ENCODE results near the gene SCFD2.

Gene SCFD2

DNA sequence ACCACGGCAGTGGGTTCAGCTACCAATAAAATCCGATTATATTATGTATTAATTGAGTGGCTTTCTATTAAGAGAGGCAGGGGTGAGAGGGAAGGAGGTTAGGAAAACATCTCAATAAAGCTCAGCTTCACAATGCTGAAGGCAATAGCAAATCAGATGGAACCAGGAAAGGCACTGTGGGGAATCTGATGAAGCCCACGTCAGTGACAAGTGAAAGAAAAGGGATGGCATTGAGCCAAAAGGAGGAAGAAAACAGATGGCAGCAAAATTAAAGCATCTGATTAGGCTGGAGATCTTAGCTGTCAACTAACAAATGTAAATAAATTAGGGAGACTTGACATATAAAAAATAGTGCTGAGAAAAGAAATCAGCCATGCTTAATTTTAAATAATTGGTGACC lies 322.8 kb downstream of the SCFD2 start:
- TF ChIP-seq TAF1 (IDR thresholded peaks at IDR 0.05; ENCODE audit: borderline replicate concordance, insufficient read depth, low read length): no peak

DNA sequence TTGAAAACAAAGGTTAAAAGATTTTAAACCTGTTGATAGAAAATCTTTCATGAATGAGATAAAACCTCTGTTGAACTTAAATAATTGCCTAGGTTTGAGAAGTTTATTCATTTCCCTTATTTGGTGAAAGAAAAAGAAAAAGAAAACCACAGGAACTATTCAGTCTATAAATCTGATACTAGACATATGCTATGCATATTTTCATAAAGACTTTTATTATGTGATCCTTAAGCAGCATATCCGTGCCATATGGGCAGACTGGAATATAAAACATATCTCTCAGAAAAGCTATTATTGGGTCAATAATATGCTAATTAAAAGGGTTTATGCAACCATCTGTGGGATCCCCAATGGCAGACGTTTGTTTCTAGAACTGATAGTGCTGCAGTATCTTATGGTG lies 325.0 kb downstream of the SCFD2 start:
- TF ChIP-seq REST (IDR thresholded peaks at IDR 0.05; ENCODE audit: insufficient read depth in 1 of 2, low read depth in 2 of 2, low read length in 2 of 2) (no peak), FOXP2 (optimal IDR thresholded peaks at IDR 0.05; ENCODE audit: borderline replicate concordance, extremely low read depth, extremely low read length, insufficient read depth) (no peak), SIN3A (IDR thresholded peaks at IDR 0.05; ENCODE audit: borderline replicate concordance, insufficient read depth, low read length) (no peak), TAF1 (IDR thresholded peaks at IDR 0.05; ENCODE audit: borderline replicate concordance, insufficient read depth, low read length) (no peak), POLR2AphosphoS5 (IDR thresholded peaks at IDR 0.05; ENCODE audit: low read depth, low read length) (no peak)

DNA sequence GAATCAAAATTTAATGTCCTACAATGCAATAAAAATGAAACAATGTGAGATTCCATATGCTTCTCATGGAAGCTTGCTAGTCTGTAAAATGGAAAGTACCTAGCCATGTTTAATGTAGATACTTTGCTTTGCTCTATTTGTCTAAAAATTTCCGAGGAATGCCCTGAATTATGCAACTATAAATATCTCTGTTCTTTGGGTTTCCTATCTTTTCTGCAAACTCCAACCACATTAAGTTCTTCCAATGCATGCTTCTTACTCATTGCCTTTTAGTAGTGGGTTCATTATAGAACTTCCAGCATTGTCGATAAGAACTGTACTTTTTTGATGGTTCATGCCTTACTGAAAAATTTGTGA lies 325.4 kb downstream of the SCFD2 start:
- TF ChIP-seq FOXP2 (optimal IDR thresholded peaks at IDR 0.05; ENCODE audit: borderline replicate concordance, extremely low read depth, extremely low read length, insufficient read depth) (no peak), POLR2AphosphoS5 (IDR thresholded peaks at IDR 0.05; ENCODE audit: low read depth, low read length) (no peak), REST (IDR thresholded peaks at IDR 0.05; ENCODE audit: insufficient read depth in 1 of 2, low read depth in 2 of 2, low read length in 2 of 2) (no peak), TAF1 (IDR thresholded peaks at IDR 0.05; ENCODE audit: borderline replicate concordance, insufficient read depth, low read length) (no peak), SIN3A (IDR thresholded peaks at IDR 0.05; ENCODE audit: borderline replicate concordance, insufficient read depth, low read length) (no peak)

DNA sequence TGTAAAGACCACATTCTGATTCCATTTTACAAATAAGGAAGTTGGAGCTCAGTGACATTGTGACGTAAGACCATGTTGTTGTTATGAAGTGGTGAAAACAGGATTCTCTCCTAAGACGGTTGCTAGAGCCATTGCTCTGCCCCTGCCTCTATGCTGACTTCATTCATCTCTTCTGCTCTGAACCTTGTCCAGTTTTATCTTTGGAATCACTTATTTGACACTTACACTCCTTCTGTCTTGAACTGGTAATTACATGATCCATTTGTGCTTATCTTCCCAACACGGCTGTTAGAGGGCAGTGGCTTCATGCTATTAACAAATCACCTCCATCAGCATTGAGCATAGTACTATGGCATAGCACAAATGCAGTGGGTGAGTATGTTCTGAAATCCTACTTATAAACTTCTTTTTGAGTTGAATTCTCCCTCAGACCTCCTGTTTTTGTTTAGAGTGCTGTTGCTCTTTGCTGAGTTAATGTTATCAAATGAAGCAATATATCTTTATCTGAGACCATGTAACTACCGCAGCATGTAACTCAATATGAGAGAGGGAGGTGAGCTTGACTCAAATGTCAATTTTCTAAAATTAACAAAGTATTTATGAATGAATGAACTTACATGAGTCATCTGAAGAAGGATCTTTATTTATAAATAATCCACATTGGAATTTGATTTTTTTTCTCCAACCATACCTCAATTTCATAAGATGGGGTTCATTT lies 326.0 kb downstream of the SCFD2 start:
- TF ChIP-seq FOXP2 (optimal IDR thresholded peaks at IDR 0.05; ENCODE audit: borderline replicate concordance, extremely low read depth, extremely low read length, insufficient read depth) (no peak), POLR2AphosphoS5 (IDR thresholded peaks at IDR 0.05; ENCODE audit: low read depth, low read length) (no peak), REST (IDR thresholded peaks at IDR 0.05; ENCODE audit: insufficient read depth in 1 of 2, low read depth in 2 of 2, low read length in 2 of 2) (no peak), SIN3A (IDR thresholded peaks at IDR 0.05; ENCODE audit: borderline replicate concordance, insufficient read depth, low read length) (no peak), TAF1 (IDR thresholded peaks at IDR 0.05; ENCODE audit: borderline replicate concordance, insufficient read depth, low read length) (no peak)

DNA sequence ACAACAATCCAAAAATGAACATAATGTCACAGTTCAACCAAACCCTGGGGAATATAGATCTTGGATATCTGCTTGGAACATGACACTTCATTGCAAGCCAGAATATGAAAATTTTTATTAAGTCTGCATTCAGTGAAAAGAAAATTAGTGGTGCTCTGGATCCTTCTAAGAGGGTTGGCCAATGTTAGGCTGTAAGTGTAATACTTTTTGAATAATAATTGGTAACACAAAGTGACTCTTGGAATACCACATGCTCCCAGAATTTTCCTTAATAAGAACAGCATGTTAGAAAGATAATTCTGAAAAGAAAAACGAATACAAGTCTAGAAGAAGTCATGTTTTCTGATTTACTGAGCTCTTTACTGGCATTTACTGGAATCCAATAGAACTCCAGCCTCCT lies 328.0 kb downstream of the SCFD2 start:
- TF ChIP-seq POLR2AphosphoS5 (IDR thresholded peaks at IDR 0.05; ENCODE audit: low read depth, low read length): no peak
- no peak for TF ChIP-seq TAF1 (IDR thresholded peaks at IDR 0.05; ENCODE audit: borderline replicate concordance, insufficient read depth, low read length)
- no peak for TF ChIP-seq SIN3A (IDR thresholded peaks at IDR 0.05; ENCODE audit: borderline replicate concordance, insufficient read depth, low read length)
- no peak for TF ChIP-seq REST (IDR thresholded peaks at IDR 0.05; ENCODE audit: insufficient read depth in 1 of 2, low read depth in 2 of 2, low read length in 2 of 2)
- TF ChIP-seq FOXP2 (optimal IDR thresholded peaks at IDR 0.05; ENCODE audit: borderline replicate concordance, extremely low read depth, extremely low read length, insufficient read depth): no peak

All from PFSK-1 (cell line).